C4-2B (cell line): ENCODE results near the gene TTC28.

Source experiments
- H3K27ac ChIP-seq: fragments of 450-650 bp; 2 replicates; pipeline ENCODE4 v1.5.1; 2017
- ZFX ChIP-seq: fragments of 450-650 bp; IDR thresholded peaks from 2 replicates; pipeline ENCODE4 v1.6.1; 2017
- TF ChIP-seq, protein P1 (sequence below): fragments of 450-650 bp; conservative IDR thresholded peaks from 2 replicates; pipeline ENCODE4 v1.5.1; 2017; ENCODE audit warnings: mild to moderate bottlenecking

Gene TTC28

DNA sequence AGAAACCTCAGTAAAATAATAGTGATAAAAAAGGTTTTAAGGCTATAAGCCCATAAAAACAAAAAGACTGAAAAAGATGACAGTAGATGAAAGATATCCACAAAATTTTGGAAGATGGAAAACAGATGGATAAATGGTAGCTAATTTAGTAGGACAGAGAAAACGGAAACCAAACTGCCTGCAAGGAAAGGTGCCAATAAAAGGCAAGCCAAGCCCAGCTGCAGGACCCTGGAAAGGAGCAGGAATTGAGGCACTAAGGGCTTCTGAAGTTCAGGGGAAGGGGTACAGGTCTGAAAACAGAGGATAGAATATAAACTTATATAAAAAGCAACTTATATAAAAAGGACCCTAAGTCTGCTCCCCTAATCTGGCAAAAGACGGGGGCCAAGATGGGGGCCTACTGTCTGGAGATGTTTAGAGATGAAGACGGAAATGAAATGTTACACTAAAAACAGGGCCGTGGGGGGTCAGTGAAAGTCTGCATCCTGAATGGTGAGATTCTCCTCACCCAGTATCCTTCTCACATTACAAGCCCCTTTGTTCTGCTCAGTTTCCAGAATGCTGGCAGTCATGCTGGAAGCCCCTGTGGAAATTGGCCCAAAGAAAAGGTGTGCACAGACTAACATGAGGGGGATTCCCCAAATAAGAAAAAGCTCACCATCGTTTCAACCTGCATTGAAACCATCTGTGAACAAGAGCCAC is 491.3 kb downstream of the TTC28 start:
- TF ChIP-seq, protein P1, sequence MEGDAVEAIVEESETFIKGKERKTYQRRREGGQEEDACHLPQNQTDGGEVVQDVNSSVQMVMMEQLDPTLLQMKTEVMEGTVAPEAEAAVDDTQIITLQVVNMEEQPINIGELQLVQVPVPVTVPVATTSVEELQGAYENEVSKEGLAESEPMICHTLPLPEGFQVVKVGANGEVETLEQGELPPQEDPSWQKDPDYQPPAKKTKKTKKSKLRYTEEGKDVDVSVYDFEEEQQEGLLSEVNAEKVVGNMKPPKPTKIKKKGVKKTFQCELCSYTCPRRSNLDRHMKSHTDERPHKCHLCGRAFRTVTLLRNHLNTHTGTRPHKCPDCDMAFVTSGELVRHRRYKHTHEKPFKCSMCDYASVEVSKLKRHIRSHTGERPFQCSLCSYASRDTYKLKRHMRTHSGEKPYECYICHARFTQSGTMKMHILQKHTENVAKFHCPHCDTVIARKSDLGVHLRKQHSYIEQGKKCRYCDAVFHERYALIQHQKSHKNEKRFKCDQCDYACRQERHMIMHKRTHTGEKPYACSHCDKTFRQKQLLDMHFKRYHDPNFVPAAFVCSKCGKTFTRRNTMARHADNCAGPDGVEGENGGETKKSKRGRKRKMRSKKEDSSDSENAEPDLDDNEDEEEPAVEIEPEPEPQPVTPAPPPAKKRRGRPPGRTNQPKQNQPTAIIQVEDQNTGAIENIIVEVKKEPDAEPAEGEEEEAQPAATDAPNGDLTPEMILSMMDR, result no peak
- TF ChIP-seq ZFX, result no peak
- no peak overlapping the region for H3K27ac ChIP-seq

DNA sequence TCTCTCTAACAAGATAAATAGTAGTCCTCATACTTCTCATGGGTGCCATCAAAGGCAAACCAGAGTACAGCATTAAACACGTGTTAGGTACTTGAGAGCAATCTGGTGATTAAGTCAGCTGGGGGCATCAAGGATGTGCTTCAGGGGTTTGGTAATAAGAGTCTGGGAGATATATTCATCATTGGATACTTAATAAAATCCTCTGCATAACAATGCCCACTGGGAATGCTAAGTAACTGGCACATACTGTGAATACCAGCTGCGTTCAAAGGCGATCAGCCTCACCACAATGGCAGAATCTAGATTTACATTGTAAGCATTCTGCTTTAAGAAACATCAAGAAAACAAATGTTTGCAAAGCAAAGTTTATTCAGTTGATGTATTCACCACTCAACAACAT is 492.0 kb downstream of the TTC28 start:
- no peak overlapping the region for H3K27ac ChIP-seq

DNA sequence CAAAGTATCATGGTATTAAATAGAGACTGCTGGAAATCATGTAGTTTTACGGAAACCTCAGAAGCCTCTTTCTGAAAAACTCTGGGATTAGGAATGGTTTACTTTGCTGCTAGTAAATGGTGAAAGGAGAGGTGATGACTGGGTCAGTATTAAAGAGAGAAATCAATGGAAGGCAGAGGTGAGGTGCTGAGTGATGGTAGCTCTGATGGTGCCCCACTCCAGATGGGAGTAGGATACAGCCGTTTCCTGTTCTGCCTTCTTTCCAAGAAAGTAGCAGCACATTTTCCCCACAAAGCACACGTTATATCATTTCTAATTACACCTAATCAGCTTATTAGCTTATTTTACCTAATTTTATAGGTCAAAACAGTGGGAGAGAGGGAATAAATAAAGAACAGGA is 493.0 kb downstream of the TTC28 start:
- TF ChIP-seq, protein P1, result no peak
- no peak for TF ChIP-seq ZFX
- no peak overlapping the region for H3K27ac ChIP-seq

More for the DNA sequence above, 492.0 kb downstream of the TTC28 start:
- TF ChIP-seq ZFX, result no peak
- TF ChIP-seq, protein P1, result no peak

DNA sequence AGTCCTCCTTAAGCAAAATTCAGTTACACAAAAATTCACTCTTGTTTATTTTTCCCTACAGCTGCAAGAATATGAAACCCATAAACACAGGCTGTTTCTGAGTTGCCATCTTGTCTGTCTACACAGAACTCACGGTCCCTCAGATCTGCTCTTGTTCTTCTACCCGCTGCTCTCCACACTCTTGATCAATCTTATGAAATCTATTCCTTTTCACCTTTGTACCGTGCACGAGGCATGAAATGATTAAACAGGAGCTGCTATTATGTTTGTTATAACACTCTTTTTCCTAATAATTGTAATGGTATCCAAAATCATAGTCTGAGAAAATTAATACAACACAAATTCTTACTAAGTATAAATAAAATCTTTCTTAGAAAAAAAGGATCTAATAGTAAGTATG is 494.5 kb downstream of the TTC28 start:
- no peak overlapping the region for H3K27ac ChIP-seq
- TF ChIP-seq ZFX, result no peak
- TF ChIP-seq, protein P1, result no peak

DNA sequence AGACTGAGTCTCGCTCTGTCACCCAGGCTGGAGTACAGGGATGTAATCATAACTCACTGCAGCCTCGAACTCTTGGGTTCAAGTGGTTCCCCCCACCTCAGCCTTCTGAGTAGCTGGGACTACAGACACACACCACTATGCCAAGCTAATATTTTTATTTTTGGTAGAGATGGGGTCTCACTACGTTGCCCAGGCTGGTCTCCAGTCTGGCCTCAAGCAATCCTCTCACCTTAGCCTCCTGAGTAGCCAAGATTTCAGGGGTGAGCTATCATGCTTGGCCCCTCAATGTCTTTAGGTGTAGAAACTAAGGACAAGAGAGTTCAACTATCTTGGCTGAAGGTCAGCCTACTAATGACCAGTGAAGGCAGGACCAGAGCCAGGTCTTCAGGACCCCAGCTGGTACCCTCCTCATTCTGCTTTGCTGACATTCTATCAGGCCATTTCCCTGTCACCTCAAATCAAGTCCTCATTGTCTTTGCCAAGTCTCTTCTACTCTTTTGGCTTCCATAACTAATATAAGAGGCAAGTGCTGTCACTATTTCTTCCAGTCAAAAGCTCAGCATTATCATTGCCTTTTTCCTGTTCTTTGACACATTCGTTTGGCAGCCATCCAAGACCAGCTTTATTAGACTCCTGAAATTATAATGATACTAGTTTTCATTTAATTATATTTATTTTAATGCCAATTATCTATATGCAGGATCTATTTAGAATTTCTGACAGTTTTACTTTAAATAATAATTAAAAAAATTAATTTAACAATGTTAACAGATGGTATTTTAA is 496.4 kb downstream of the TTC28 start:
- TF ChIP-seq, protein P1, result no peak
- no peak for TF ChIP-seq ZFX
- no peak overlapping the region for H3K27ac ChIP-seq

DNA sequence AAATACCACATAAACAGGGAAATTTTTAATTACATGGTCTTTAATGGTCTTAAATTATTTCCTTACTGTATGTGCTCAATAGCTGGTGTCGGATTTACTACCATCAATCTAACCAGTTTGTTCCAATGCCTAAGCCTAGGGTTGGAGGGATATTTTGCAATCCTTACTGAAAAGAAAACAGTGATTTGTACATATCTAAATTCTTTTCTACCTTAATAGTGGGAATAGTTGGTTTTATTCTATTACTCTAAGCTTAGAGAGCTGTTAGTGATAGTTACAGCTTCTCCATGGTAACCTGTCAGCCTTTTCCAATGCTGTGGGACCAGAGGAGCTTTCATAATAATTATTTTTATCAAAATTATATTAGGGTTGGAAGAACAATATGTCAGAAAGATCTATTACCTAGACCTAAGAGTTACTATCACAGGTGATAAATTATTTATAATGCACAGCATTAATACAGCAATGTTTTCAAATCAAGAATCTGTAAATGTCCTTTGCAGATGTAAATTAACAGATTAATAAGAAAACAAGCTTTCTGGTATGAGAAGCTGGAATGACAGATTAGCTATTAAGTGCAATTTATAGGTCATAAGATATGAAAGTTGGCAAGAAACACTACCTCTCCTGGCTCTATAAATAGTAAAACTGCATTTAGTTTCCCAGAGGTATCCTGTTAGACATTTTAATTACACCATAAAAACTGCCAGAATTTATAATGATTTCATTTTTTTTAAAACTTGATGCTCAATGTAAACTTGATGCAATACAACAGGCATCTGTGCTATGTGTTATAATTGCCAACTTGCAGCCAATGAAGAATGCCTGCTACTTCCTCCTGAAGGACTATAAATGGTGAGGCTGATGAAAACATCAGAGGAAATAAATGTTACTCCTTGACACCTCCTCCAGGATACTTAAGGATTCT is 498.6 kb downstream of the TTC28 start:
- no peak overlapping the region for H3K27ac ChIP-seq
- TF ChIP-seq, protein P1, result no peak
- TF ChIP-seq ZFX, result no peak
